ENCODE results near the gene PDXK.

Gene PDXK

GRCh38 chr21:43767984-43768867 lies 49.3 kb downstream of the PDXK start (continued):
- no peak for TF ChIP-seq POU6F1 (CRISPR knock-in tag; IDR thresholded peaks at IDR 0.05; ENCODE audit: borderline replicate concordance, low read depth)
- TF ChIP-seq ISL1 (CRISPR knock-in tag; IDR thresholded peaks at IDR 0.05), result no peak

GRCh38 chr21:43768868-43769167 lies 49.9 kb downstream of the PDXK start:
- ATAC-seq, result no peak
- TF ChIP-seq ISL1 (CRISPR knock-in tag; IDR thresholded peaks at IDR 0.05) (no peak), POU6F1 (CRISPR knock-in tag; IDR thresholded peaks at IDR 0.05; ENCODE audit: borderline replicate concordance, low read depth) (no peak), SNAI2 (CRISPR knock-in tag; IDR thresholded peaks at IDR 0.05) (no peak)

GRCh38 chr21:43769325-43769958 lies 50.5 kb downstream of the PDXK start:
- ATAC-seq, result no peak
- TF ChIP-seq ZFP30 (CRISPR knock-in tag; IDR thresholded peaks at IDR 0.05) (no peak), ZNF70 (CRISPR knock-in tag; IDR thresholded peaks at IDR 0.05) (no peak), ESRRG (CRISPR knock-in tag; IDR thresholded peaks at IDR 0.05) (no peak), ZNF8 (CRISPR knock-in tag; IDR thresholded peaks at IDR 0.05) (no peak), ZNF565 (CRISPR knock-in tag; conservative IDR thresholded peaks at IDR 0.05; ENCODE audit: low read depth) (no peak), TCF4 (CRISPR knock-in tag; IDR thresholded peaks at IDR 0.05; ENCODE audit: borderline replicate concordance) (no peak), BACH2 (CRISPR knock-in tag; IDR thresholded peaks at IDR 0.05; ENCODE audit: borderline replicate concordance) (no peak), CSRNP3 (CRISPR knock-in tag; IDR thresholded peaks at IDR 0.05) (no peak), ISL1 (CRISPR knock-in tag; IDR thresholded peaks at IDR 0.05) (no peak), OSR1 (CRISPR knock-in tag; IDR thresholded peaks at IDR 0.05) (no peak), GLIS3 (CRISPR knock-in tag; IDR thresholded peaks at IDR 0.05) (no peak), POU6F1 (CRISPR knock-in tag; IDR thresholded peaks at IDR 0.05; ENCODE audit: borderline replicate concordance, low read depth) (no peak), RARB (CRISPR knock-in tag; IDR thresholded peaks at IDR 0.05) (no peak)

GRCh38 chr21:43770066-43770655 lies 51.2 kb downstream of the PDXK start:
- ATAC-seq, result no peak
- no peak for TF ChIP-seq TOX (CRISPR knock-in tag; IDR thresholded peaks at IDR 0.05; ENCODE audit: borderline replicate concordance)

- no peak for ATAC-seq
- TF ChIP-seq CSRNP3 (CRISPR knock-in tag; IDR thresholded peaks at IDR 0.05) (no peak), PPARA (CRISPR knock-in tag; IDR thresholded peaks at IDR 0.05; ENCODE audit: borderline replicate concordance) (no peak), ZFP30 (CRISPR knock-in tag; IDR thresholded peaks at IDR 0.05) (no peak), ZC3H10 (CRISPR knock-in tag; IDR thresholded peaks at IDR 0.05) (no peak), TCF4 (CRISPR knock-in tag; IDR thresholded peaks at IDR 0.05; ENCODE audit: borderline replicate concordance) (no peak), TSHZ2 (CRISPR knock-in tag; IDR thresholded peaks at IDR 0.05) (no peak), ZNF565 (CRISPR knock-in tag; conservative IDR thresholded peaks at IDR 0.05; ENCODE audit: low read depth) (no peak), ZNF8 (CRISPR knock-in tag; IDR thresholded peaks at IDR 0.05) (no peak), TOX (CRISPR knock-in tag; IDR thresholded peaks at IDR 0.05; ENCODE audit: borderline replicate concordance) (no peak), POU6F1 (CRISPR knock-in tag; IDR thresholded peaks at IDR 0.05; ENCODE audit: borderline replicate concordance, low read depth) (no peak), ZNF70 (CRISPR knock-in tag; IDR thresholded peaks at IDR 0.05) (no peak)
These were observed 52.3 kb downstream of the PDXK start for GRCh38 chr21:43771199-43771675.

All from SK-N-SH treated with all-trans-retinoic acid at 6 μM for 48 hours (cell line).